ENCODE data around the gene SLC24A5. TPM values are rescaled to one million over a fixed set of nuclear protein-coding genes. Genes with fewer than 3 reads are reported as not detected.

Gene SLC24A5
- polyA plus RNA-seq, 1 experiment = 0.05 TPM

- TF ChIP-seq CTCF (IDR thresholded peaks at IDR 0.05; ENCODE audit: low read depth, low read length) = no peak
- H3K27ac ChIP-seq (ENCODE audit: low read depth, low read length) = no peak overlapping the region
- POLR2A ChIA-PET = no interaction called here
- CTCF ChIA-PET = no interaction called here
- H3K9me3 ChIP-seq (ENCODE audit: control insufficient read depth, insufficient read depth, low read length) = no peaks in the 10 kb centered on the region
- H3K4me3 ChIP-seq (ENCODE audit: low read depth, low read length) = no peak overlapping the region
- DNase-seq (ENCODE audit: low read depth, low spot score) = no peak
- peaks cover 3% of the 10 kb centered on the region for H3K27me3 ChIP-seq (ENCODE audit: control insufficient read depth, insufficient read depth, low read length)
Measured at GRCh38 chr15:48121849-48122248, 1.1 kb downstream of the SLC24A5 start.

GRCh38 chr15:48126667-48127355 lies 6.0 kb downstream of the SLC24A5 start:
- POLR2A ChIA-PET = no interaction called here
- TF ChIP-seq CTCF (IDR thresholded peaks at IDR 0.05; ENCODE audit: low read depth, low read length) = no peak
- Histone ChIP-seq H3K27ac (ENCODE audit: low read depth, low read length) (no peak overlapping the region), H3K9me3 (ENCODE audit: control insufficient read depth, insufficient read depth, low read length) (no peaks in the 10 kb centered on the region), H3K4me3 (ENCODE audit: low read depth, low read length) (no peak overlapping the region), H3K27me3 (ENCODE audit: control insufficient read depth, insufficient read depth, low read length) (no peaks in the 10 kb centered on the region)
- no peak for DNase-seq (ENCODE audit: low read depth, low spot score)
- CTCF ChIA-PET = interaction anchor here (1.5 kb wide), 1 partner anchor 13 kb away, joined by 3 read pairs; no protein-coding TSS in a partner anchor

GRCh38 chr15:48131324-48131723 lies 10.5 kb downstream of the SLC24A5 start:
- DNase-seq (ENCODE audit: low read depth, low spot score) = no peak
- ChIA-PET POLR2A (no interaction called here), CTCF (no interaction called here)
- Histone ChIP-seq H3K9me3 (ENCODE audit: control insufficient read depth, insufficient read depth, low read length) (no peaks in the 10 kb centered on the region), H3K27me3 (ENCODE audit: control insufficient read depth, insufficient read depth, low read length) (no peaks in the 10 kb centered on the region), H3K27ac (ENCODE audit: low read depth, low read length) (no peak overlapping the region), H3K4me3 (ENCODE audit: low read depth, low read length) (no peak overlapping the region)
- TF ChIP-seq CTCF (IDR thresholded peaks at IDR 0.05; ENCODE audit: low read depth, low read length) = no peak

GRCh38 chr15:48132874-48133273 lies 12.1 kb downstream of the SLC24A5 start:
- DNase-seq (ENCODE audit: low read depth, low spot score) = no peak
- Histone ChIP-seq H3K9me3 (ENCODE audit: control insufficient read depth, insufficient read depth, low read length) (no peaks in the 10 kb centered on the region), H3K4me3 (ENCODE audit: low read depth, low read length) (no peak overlapping the region), H3K27ac (ENCODE audit: low read depth, low read length) (no peak overlapping the region), H3K27me3 (ENCODE audit: control insufficient read depth, insufficient read depth, low read length) (no peaks in the 10 kb centered on the region)
- ChIA-PET POLR2A (no interaction called here), CTCF (no interaction called here)
- TF ChIP-seq CTCF (IDR thresholded peaks at IDR 0.05; ENCODE audit: low read depth, low read length) = no peak

GRCh38 chr15:48143856-48144255 lies 23.1 kb downstream of the SLC24A5 start:
- DNase-seq (ENCODE audit: low read depth, low spot score) = no peak
- POLR2A ChIA-PET = no interaction called here
- no peak for TF ChIP-seq CTCF (IDR thresholded peaks at IDR 0.05; ENCODE audit: low read depth, low read length)
- Histone ChIP-seq H3K9me3 (ENCODE audit: control insufficient read depth, insufficient read depth, low read length) (no peaks in the 10 kb centered on the region), H3K4me3 (ENCODE audit: low read depth, low read length) (no peak overlapping the region), H3K27ac (ENCODE audit: low read depth, low read length) (no peak overlapping the region), H3K27me3 (ENCODE audit: control insufficient read depth, insufficient read depth, low read length) (no peaks in the 10 kb centered on the region)
- CTCF ChIA-PET = no interaction called here

All from AG04450 (cell line).